ENCODE measurements around the gene PLA1A. TPM values are rescaled to one million over a fixed set of nuclear protein-coding genes. Genes with fewer than 3 reads are reported as not detected.

PLA1A gene
- total and polyA plus RNA-seq, 2 donors (not counting 3 experiments of a cell fraction or from before 2014, with no cell fraction given) = 0.07 TPM; not detected in 1

DNA sequence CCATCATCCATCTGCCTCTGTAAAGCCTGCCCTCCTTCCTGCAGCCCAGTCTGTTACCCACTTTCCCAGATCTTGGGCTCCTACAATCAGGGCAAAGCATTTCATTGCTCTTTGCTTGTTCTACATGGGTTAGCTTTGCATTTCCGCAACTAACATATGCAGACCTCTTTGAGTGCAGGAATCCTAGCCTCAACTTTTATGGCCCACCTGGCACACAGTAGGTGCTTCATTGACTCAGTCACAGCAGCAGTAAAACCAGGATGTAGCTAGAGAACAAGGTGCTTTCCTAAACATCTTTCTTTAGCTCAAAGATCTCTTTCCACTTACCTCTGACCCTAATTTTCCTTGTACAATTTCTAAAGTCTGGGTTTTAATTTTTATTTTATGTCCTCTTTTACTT is 41.8 kb upstream of the PLA1A start:
- no peak overlapping the region for H3K4me3 ChIP-seq (replicated peaks in 1 of 3; ENCODE audit: insufficient read depth in 1 of 3, low read depth in 1 of 3, low read length in 3 of 3)
- BruUV-seq (replicated peaks) = no TSS peak
- TF ChIP-seq FOS (IDR thresholded peaks at IDR 0.05; ENCODE audit: borderline replicate concordance, insufficient read depth, low read length) = no peak
- no peak for TF ChIP-seq POLR2A (IDR thresholded peaks at IDR 0.05; ENCODE audit: low read depth, low read length)
- TF ChIP-seq GATA2 (IDR thresholded peaks at IDR 0.05; ENCODE audit: insufficient read depth, insufficient read length, low read depth, low read length) = no peak
- TF ChIP-seq, protein P1, sequence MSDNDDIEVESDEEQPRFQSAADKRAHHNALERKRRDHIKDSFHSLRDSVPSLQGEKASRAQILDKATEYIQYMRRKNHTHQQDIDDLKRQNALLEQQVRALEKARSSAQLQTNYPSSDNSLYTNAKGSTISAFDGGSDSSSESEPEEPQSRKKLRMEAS (IDR thresholded peaks at IDR 0.05; ENCODE audit: insufficient read depth, insufficient read length) = no peak
- TF ChIP-seq POLR2AphosphoS5 (IDR thresholded peaks at IDR 0.05; ENCODE audit: insufficient read depth, low read depth, low read length) = no peak
- TF ChIP-seq, protein P2, sequence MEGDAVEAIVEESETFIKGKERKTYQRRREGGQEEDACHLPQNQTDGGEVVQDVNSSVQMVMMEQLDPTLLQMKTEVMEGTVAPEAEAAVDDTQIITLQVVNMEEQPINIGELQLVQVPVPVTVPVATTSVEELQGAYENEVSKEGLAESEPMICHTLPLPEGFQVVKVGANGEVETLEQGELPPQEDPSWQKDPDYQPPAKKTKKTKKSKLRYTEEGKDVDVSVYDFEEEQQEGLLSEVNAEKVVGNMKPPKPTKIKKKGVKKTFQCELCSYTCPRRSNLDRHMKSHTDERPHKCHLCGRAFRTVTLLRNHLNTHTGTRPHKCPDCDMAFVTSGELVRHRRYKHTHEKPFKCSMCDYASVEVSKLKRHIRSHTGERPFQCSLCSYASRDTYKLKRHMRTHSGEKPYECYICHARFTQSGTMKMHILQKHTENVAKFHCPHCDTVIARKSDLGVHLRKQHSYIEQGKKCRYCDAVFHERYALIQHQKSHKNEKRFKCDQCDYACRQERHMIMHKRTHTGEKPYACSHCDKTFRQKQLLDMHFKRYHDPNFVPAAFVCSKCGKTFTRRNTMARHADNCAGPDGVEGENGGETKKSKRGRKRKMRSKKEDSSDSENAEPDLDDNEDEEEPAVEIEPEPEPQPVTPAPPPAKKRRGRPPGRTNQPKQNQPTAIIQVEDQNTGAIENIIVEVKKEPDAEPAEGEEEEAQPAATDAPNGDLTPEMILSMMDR (IDR thresholded peaks at IDR 0.05; ENCODE audit: extremely low read depth in 1 of 2, insufficient read depth in 1 of 2, low read depth in 1 of 2, low read length in 2 of 2) = no peak
- no peak for TF ChIP-seq JUN (IDR thresholded peaks at IDR 0.05; ENCODE audit: borderline replicate concordance, insufficient read depth, insufficient read length, low read depth)
- no peak for TF ChIP-seq MYC (IDR thresholded peaks at IDR 0.05; ENCODE audit: low read depth, low read length)
- no peak for TF ChIP-seq EZH2 (IDR thresholded peaks at IDR 0.05; ENCODE audit: borderline replicate concordance, low read depth, low read length, severe bottlenecking)
- ChIA-PET POLR2A (no interaction called here), CTCF (interaction anchor here (0.7 to 2.4 kb wide), 3 partner anchors 9 to 136 kb away, joined by 3 to 6 read pairs (median 3); no protein-coding TSS in a partner anchor)
- DNase-seq (ENCODE audit: low read depth, low spot score) = no peak
- H3K79me2 ChIP-seq (ENCODE audit: control insufficient read depth, insufficient read depth, low read length) = no peaks in the 10 kb centered on the region
- intact Hi-C loops (cut with micrococcal nuclease) (loop anchor here (10.0 kb wide), 1 partner anchor 281 kb away; no protein-coding TSS in a partner anchor), dilution Hi-C loops (cut with MboI; ENCODE audit: extremely low pct_ligation_motif_present, low sequenced_read_pairs) (no loop called here)
- no peaks in the 10 kb centered on the region for H4K20me1 ChIP-seq (replicated peaks; ENCODE audit: control insufficient read depth, extremely low read depth, insufficient read depth, low read length)
- no peak overlapping the region for H3K4me2 ChIP-seq (ENCODE audit: insufficient read depth, low read length)
- H3K27ac ChIP-seq (ENCODE audit: insufficient read depth, low read depth, low read length) = no peak overlapping the region
- FAIRE-seq = no peak
- no peaks in the 10 kb centered on the region for H3K36me3 ChIP-seq (ENCODE audit: control insufficient read depth in 2 of 2, extremely low read depth in 1 of 2, insufficient read depth in 2 of 2, low read length in 2 of 2)
- no peaks in the 10 kb centered on the region for H3K9me1 ChIP-seq (replicated peaks; ENCODE audit: control insufficient read depth, extremely low read depth, insufficient read depth, low read length)
- H3K9ac ChIP-seq (replicated peaks; ENCODE audit: extremely low read depth, insufficient read depth, low read length) = no peak overlapping the region
- H3K9me3 ChIP-seq (replicated peaks; ENCODE audit: control insufficient read depth, insufficient read depth, low read length) = no peaks in the 10 kb centered on the region
- no peak overlapping the region for H2AFZ ChIP-seq (ENCODE audit: low read depth, low read length)
- peaks cover 0 to 13% of the 10 kb centered on the region in 2 experiments for H3K27me3 ChIP-seq (ENCODE audit: control insufficient read depth in 2 of 2, insufficient read depth in 2 of 2, low read length in 2 of 2)
- no peaks in the 10 kb centered on the region for H3K4me1 ChIP-seq (ENCODE audit: control insufficient read depth, extremely low read depth, insufficient read depth, low read length)

Measured in endothelial cell of umbilical vein (primary cell).